Measurements from ENCODE around the gene NXPE3. TPM values are rescaled to one million over a fixed set of nuclear protein-coding genes. Genes with fewer than 3 reads are reported as not detected.

The NXPE3 gene
- total RNA-seq, 2 donors from 2014 or later, result 14.9 to 20.6 TPM

DNA sequence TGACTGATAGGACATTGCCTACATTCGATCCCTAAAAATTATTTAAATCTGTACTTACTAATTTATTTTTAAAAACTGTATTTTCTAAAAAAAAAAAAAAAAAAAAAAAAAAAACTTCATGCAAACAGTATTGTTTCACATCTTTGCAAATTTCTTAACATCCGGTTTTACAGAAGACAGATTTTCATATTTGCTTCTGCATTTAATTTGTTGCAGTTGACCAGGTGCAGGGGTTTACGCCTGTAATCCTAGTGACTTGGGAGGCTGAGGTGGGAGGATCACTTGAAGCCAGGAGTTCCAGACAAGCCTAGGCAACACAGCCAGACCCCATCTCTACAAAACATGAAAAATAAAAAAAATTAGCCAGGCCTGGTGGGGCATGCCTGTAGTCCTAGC, 63.9 kb downstream of the NXPE3 start:
- Mint-ChIP-seq H3K27me3 (no peaks in the 10 kb centered on the region), H3K27ac (no peak overlapping the region), H3K4me3 (no peak overlapping the region), H3K9me3 (peaks cover 4% of the 10 kb centered on the region), H3K4me1 (ENCODE audit: low read depth in 2 of 2) (peaks cover 13 to 19% of the 10 kb centered on the region in 2 donors), H3K36me3 (peaks cover 16% of the 10 kb centered on the region)
- DNase-seq (ENCODE audit: low spot score), result no peak
- ATAC-seq, result no peak

DNA sequence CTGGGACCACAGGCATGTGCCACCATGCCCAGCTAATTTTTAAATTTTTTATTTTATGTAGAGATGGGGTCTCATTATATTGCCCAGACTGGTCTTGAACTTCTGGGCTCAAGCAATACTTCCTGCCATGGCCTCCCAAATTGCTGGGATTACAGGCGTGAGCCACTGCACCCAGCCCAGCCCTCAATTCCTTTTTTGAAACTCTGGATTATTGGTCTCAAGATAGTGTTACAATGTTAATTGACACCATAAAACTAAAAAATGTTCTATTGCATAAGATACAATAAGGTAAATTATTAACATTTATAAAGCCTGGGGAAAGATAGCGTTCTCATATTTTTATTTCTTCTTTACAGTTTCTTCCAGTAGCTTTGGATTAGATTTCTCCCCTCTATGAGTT, 66.4 kb downstream of the NXPE3 start:
- no peak for ATAC-seq
- peaks cover 24 to 27% of the 10 kb centered on the region in 2 donors for H3K4me1 Mint-ChIP-seq (ENCODE audit: low read depth in 2 of 2)
- H3K27ac Mint-ChIP-seq, result no peak overlapping the region
- DNase-seq (ENCODE audit: low spot score), result no peak
- peaks cover 4% of the 10 kb centered on the region for H3K9me3 Mint-ChIP-seq
- H3K27me3 Mint-ChIP-seq, result no peaks in the 10 kb centered on the region
- no peak overlapping the region for H3K4me3 Mint-ChIP-seq
- peaks cover 19% of the 10 kb centered on the region for H3K36me3 Mint-ChIP-seq

DNA sequence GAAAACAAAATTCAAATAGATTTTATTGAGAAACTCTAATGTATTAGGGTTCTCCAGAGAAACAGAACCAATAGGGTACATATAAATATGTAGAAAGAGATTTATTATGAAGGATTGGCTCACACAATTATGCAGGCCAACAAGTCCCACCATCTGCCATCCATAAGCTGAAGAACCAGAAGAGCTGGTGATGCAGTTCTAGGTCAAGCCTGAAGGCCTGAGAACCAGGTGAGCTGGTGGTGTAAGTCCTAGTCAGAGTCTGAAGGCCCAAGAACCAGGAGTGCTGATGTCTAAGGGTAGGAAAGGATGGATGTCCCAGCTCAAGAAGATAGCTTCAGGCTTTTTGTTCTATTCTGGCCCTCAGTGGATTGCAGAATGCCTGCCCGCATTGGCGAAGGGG, 67.7 kb downstream of the NXPE3 start:
- H3K36me3 Mint-ChIP-seq, result peaks cover 30% of the 10 kb centered on the region
- peaks cover 37 to 39% of the 10 kb centered on the region in 2 donors for H3K4me1 Mint-ChIP-seq (ENCODE audit: low read depth in 2 of 2)
- DNase-seq (ENCODE audit: low spot score) (no peak), ATAC-seq (no peak)
- peaks cover 4% of the 10 kb centered on the region for H3K9me3 Mint-ChIP-seq
- peak overlapping the region in 1 of 2 donors; percentile 15 for H3K27ac Mint-ChIP-seq
- no peak overlapping the region for H3K4me3 Mint-ChIP-seq
- H3K27me3 Mint-ChIP-seq, result no peaks in the 10 kb centered on the region

DNA sequence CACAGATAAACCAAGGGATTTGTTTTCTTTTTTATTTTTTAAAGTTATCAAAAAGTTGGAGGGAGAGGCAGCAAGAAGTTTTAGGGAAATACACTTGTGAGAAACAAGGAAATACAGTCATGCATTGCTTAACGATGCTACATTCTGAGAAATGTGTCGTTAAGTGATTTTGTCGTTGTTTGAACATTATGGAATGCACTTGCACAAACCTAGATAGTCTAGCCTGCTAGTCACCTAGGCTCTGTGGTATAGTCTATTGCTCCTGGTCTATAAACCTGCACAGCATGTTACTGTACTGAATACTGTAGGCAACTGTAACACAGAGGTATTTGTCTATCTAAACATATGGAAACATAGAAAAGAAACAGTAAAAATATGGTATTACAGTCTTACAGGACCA, 68.3 kb downstream of the NXPE3 start:
- H3K27me3 Mint-ChIP-seq, result no peaks in the 10 kb centered on the region
- peak overlapping the region; percentile 88 for H3K4me3 Mint-ChIP-seq
- H3K9me3 Mint-ChIP-seq, result no peaks in the 10 kb centered on the region
- DNase-seq (ENCODE audit: low spot score) (no peak), ATAC-seq (no peak)
- peaks cover 39 to 40% of the 10 kb centered on the region in 2 donors for H3K4me1 Mint-ChIP-seq (ENCODE audit: low read depth in 2 of 2)
- H3K27ac Mint-ChIP-seq, result peak overlapping the region; percentile 77 to 81
- H3K36me3 Mint-ChIP-seq, result peaks cover 30% of the 10 kb centered on the region

DNA sequence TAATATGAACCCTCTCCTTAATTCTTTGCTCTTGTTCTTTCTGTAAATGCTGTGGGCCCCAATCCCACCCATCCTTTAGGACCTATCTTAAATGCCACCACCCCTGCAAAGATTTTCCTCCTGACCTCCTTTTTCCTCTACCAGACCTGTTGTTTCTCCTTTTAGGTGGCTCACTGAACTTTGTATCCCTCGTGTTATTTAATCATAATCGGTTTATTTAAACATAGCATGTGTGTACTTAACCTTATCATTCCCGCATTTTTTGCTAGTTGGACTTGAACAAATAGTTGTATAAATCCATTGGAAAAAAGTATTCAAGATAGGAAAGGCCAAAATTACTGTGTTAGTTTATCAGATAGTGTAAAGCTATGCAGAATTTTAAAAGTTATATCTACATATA, 69.3 kb downstream of the NXPE3 start:
- Mint-ChIP-seq H3K36me3 (peaks cover 36% of the 10 kb centered on the region), H3K4me1 (ENCODE audit: low read depth in 2 of 2) (peaks cover 46 to 49% of the 10 kb centered on the region in 2 donors)

DNA sequence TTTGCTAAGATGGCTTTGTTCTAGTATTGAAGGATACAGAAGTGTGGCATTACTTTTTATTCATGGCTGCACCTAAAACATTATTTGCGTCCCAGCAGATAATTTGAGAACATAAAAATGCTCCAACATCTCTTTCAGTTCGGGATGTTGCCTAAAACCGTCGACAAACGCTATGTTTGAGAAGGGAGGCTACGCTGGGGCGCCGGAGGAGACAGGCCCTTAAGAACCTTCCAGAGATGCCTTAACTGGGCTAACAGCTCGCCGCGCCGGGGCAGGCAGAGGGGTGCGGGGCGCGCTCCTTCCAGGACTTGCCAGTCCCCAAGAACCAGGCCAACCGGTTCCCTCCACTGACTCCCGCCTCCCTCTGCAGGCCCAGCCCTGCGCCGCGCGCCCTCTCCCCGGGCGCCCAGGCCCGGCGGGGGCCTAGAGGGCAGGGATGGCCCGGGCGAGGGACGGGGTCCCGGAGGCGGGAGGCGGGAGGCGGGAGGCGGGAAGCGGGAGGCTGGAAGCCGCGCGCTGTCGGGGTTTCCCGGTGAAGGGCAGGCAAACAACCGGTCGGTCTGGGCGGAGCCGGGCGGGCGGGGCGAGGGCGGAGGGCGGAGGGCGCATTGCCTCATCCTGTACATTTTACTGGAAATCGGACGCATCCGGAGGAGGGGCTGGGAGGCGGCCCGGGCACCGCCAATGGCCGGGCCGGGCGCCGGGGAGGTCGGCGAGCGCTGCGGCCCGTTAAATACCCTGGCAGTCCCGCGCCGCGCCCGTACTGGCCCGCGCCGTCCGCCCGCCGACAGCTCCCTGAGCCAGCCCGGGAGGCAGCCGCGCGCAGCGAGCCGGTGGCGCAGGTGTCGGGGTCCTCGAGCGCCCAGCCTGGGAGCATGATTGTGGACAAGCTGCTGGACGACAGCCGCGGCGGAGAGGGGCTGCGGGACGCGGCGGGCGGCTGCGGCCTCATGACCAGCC, 70.0 kb downstream of the NXPE3 start, which contains the start of gene NFKBIZ:
NFKBIZ (plus strand) TSS at position 761 of the 960 bp plus-strand sequence; CDS start at position 876, 115 bp downstream.
- H3K27ac Mint-ChIP-seq, result peak within 1 kb of the TSS; percentile 100
- peaks cover 52 to 56% of the 10 kb centered on the region in 2 donors for H3K4me1 Mint-ChIP-seq (ENCODE audit: low read depth in 2 of 2)
- peak within 1 kb of the TSS; percentile 88 for H3K4me3 Mint-ChIP-seq
- no peaks in the 10 kb centered on the region for H3K27me3 Mint-ChIP-seq
- peak; percentile 98 for DNase-seq (ENCODE audit: low spot score)
- H3K9me3 Mint-ChIP-seq, result no peaks in the 10 kb centered on the region
- peaks cover 43% of the 10 kb centered on the region for H3K36me3 Mint-ChIP-seq
- peak; percentile 90 to 93 for ATAC-seq

More for the DNA sequence above, 69.3 kb downstream of the NXPE3 start:
- Mint-ChIP-seq H3K27me3 (no peaks in the 10 kb centered on the region), H3K4me3 (peak overlapping the region; percentile 88), H3K27ac (peak overlapping the region; percentile 77 to 81), H3K9me3 (no peaks in the 10 kb centered on the region)
- no peak for DNase-seq (ENCODE audit: low spot score)
- no peak for ATAC-seq

DNA sequence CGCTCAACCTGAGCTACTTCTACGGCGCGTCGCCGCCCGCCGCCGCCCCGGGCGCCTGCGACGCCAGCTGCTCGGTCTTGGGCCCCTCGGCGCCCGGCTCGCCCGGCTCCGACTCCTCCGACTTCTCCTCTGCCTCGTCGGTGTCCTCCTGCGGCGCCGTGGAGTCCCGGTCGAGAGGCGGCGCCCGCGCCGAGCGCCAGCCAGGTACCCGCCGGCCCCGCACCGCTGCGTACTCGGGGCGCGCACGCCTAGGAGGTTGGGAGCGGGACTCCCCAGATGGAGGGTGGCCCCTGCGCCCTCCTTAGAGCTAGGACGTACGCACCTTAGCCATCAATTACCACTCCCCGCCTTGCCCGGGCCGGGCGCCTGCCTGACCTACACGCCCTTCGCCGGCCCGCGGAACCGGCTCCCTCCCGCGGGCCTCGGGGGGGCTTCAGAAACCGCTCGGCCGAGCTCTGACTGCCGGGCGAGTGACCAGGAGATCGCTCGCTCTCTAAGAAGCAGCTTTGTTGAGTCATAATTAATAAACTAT, 70.8 kb downstream of the NXPE3 start:
- Mint-ChIP-seq H3K9me3 (no peaks in the 10 kb centered on the region), H3K4me3 (peak overlapping the region; percentile 88)

DNA sequence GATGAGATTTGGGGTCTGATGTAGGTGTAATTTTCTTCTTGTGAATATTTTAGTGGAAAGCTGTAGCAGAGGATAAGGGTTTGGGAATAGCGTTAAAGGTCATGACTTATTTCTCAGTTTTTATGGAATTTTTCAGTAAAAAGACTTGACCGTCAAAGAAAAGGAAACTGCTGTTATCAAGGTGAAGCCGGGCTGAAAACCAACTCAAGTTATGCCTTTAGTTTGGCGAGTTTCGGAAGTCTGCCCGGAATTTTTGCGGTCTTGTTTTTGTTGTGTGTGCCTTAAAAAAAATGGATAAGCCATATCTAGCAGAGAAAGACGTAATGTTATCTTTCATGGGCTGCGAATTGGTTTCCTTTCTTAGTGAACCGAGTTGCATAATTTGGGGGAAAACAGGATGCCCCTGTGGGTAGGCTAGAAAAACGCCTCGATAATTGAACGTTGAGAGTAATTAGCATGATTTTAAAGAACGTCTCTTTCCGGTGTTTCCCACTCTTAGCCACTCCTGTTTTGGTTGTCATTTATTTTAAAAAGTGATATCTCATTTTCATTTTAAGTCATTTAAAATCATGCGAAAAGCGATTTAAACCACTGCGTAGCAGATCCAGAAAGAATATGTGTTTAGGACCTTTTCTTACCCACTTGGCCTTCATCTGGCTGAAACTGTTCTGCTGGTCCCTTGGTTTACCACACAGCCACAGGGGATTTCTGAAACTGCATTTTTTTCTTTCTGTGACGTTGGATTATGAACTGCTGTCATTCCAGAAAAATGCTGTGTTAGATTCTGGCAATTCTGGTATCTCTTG, 71.4 kb downstream of the NXPE3 start:
- H3K27me3 Mint-ChIP-seq, result no peaks in the 10 kb centered on the region
- H3K4me3 Mint-ChIP-seq, result peak overlapping the region; percentile 88
- H3K4me1 Mint-ChIP-seq (ENCODE audit: low read depth in 2 of 2), result peaks cover 64 to 70% of the 10 kb centered on the region in 2 donors
- H3K27ac Mint-ChIP-seq, result peak overlapping the region; percentile 100
- H3K9me3 Mint-ChIP-seq, result no peaks in the 10 kb centered on the region
- ATAC-seq (peak; percentile 3 to 28), DNase-seq (ENCODE audit: low spot score) (peak; percentile 75)
- H3K36me3 Mint-ChIP-seq, result peaks cover 57% of the 10 kb centered on the region

More for the DNA sequence above, 70.8 kb downstream of the NXPE3 start:
- no peaks in the 10 kb centered on the region for H3K27me3 Mint-ChIP-seq
- peaks cover 58 to 63% of the 10 kb centered on the region in 2 donors for H3K4me1 Mint-ChIP-seq (ENCODE audit: low read depth in 2 of 2)
- peak; percentile 50 to 66 for ATAC-seq
- DNase-seq (ENCODE audit: low spot score), result no peak
- peak overlapping the region; percentile 100 for H3K27ac Mint-ChIP-seq
- peaks cover 50% of the 10 kb centered on the region for H3K36me3 Mint-ChIP-seq

DNA sequence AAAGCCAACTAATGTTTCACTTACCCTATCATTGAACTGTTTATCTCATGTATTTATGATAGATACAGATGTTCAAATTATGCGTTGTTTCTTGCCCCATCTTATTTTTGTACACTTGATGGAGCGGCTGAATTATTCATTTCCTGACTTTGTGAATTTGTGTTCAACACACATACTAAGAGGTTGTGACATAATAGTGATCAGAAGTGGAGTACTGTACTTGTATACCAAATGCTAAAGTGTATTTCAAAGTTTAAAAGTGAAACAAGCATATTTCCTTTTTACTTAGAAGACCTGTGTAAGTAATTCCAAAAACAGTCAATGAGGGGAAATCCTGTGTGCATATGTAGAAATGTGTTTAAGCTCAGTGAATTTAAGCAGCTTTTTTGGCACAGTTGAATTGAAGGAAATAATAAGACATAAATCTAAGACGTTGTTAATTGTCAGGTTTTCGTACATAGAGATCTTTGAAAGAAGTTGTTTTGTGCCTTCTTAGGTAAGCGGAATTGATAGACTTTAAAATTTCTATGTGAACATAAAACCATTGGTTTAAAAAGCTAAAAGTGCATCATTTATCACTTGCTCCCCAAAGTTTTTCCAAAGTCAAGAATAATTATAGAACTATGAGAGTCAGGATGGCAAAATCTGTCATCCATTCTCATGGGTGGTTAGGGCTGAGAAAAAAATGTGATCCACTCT, 72.2 kb downstream of the NXPE3 start:
- Mint-ChIP-seq H3K36me3 (peaks cover 62% of the 10 kb centered on the region), H3K27ac (peak overlapping the region; percentile 100), H3K9me3 (no peaks in the 10 kb centered on the region), H3K27me3 (no peaks in the 10 kb centered on the region), H3K4me3 (peak overlapping the region; percentile 88), H3K4me1 (ENCODE audit: low read depth in 2 of 2) (peaks cover 68 to 75% of the 10 kb centered on the region in 2 donors)
- no peak for DNase-seq (ENCODE audit: low spot score)
- peak; percentile 1 to 10 for ATAC-seq

DNA sequence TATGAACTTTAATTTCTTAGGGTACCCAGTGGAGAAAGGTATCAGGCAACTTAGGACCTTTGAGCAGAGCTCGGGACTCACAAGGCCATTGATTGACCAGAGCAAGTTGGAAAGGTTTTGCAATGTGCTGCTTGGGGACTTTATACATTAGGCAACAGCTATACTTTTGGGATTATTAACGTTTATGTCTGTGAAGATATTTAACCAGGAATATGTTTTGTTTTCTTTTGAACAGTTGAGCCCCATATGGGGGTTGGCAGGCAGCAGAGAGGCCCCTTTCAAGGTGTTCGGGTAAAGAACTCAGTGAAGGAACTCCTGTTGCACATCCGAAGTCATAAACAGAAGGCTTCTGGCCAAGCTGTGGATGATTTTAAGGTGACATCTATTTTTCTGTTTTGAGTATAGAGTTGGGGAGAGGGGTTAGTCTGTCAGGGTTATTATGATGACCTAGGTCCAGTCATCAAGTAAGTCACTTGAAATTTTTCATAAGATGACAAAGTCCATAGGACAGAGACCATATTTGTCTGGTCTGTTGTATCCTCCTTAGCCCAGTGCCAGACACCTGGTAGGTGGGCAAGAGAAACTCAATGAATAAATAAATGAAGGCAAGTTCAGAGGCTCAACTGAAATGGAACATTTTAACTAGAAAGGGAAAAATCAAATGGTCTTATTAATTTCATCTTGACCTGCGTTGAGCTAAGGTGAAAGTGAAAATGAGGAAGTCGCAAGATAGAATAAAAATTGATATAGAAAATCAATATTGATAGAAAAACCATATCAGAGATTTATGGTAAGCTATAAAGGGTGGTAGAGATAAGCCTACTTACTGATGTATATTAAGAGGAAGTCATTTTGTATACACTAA, 73.1 kb downstream of the NXPE3 start:
- H3K27me3 Mint-ChIP-seq, result no peaks in the 10 kb centered on the region
- ATAC-seq (no peak), DNase-seq (ENCODE audit: low spot score) (no peak)
- peaks cover 64% of the 10 kb centered on the region for H3K36me3 Mint-ChIP-seq
- no peaks in the 10 kb centered on the region for H3K9me3 Mint-ChIP-seq
- peaks cover 66 to 83% of the 10 kb centered on the region in 2 donors for H3K4me1 Mint-ChIP-seq (ENCODE audit: low read depth in 2 of 2)
- peak overlapping the region; percentile 100 for H3K27ac Mint-ChIP-seq
- H3K4me3 Mint-ChIP-seq, result peak overlapping the region; percentile 88

DNA sequence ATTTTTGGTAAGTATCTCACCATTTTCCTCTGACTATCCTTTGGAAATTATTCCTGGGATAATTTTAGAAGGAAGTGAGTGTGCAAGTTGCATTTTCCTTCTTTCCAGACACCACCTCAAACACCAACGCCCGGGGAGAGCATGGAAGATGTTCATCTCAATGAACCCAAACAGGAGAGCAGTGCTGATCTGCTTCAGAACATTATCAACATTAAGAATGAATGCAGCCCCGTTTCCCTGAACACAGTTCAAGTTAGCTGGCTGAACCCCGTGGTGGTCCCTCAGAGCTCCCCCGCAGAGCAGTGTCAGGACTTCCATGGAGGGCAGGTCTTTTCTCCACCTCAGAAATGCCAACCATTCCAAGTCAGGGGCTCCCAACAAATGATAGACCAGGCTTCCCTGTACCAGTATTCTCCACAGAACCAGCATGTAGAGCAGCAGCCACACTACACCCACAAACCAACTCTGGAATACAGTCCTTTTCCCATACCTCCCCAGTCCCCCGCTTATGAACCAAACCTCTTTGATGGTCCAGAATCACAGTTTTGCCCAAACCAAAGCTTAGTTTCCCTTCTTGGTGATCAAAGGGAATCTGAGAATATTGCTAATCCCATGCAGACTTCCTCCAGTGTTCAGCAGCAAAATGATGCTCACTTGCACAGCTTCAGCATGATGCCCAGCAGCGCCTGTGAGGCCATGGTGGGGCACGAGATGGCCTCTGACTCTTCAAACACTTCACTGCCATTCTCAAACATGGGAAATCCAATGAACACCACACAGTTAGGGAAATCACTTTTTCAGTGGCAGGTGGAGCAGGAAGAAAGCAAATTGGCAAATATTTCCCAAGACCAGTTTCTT, 74.2 kb downstream of the NXPE3 start:
- DNase-seq (ENCODE audit: low spot score) (no peak), ATAC-seq (no peak)
- peaks cover 74% of the 10 kb centered on the region for H3K36me3 Mint-ChIP-seq
- peak overlapping the region; percentile 88 for H3K4me3 Mint-ChIP-seq
- no peaks in the 10 kb centered on the region for H3K27me3 Mint-ChIP-seq
- peaks cover 65 to 84% of the 10 kb centered on the region in 2 donors for H3K4me1 Mint-ChIP-seq (ENCODE audit: low read depth in 2 of 2)
- H3K9me3 Mint-ChIP-seq, result no peaks in the 10 kb centered on the region
- peak overlapping the region; percentile 100 for H3K27ac Mint-ChIP-seq

All from natural killer cell treated with Interleukin-12 subunit alpha and Interleukin-12 subunit beta and Interleukin-15 and Interleukin-18, amount 100 ng/mL, for 72 hours (primary cell).